IMR-90 (cell line): ENCODE data around the gene SCARF1. TPM values are rescaled to one million over a fixed set of nuclear protein-coding genes. Genes with fewer than 3 reads are reported as not detected.

Experiments
- ATAC-seq: fragments of 200-7000 bp; cut with Tn5 transposase; 2 replicates; pipeline ENCODE4 v1.9.1; 2020; ENCODE audit warnings: low read depth, mild to moderate bottlenecking, moderate library complexity
- BruUV-seq: library from RNA; stranded (reverse); fragments of 400-500 nt; replicated peaks from 2 replicates; lab custom pipeline; 2021; lab: Mats Ljungman, UMichigan
- CTCF ChIA-PET: fragments of 300-600 bp; formaldehyde crosslinking; extraction: SDS; loops from one replicate; lab custom pipeline; 2021; ENCODE audit warnings: antibody characterized with exemption; lab: Yijun Ruan, JAX
- POLR2A ChIA-PET: fragments of 300-600 bp; sonication (Branson Sonifier 250); formaldehyde crosslinking; loops from one replicate; lab custom pipeline; 2022; ENCODE audit warnings: antibody characterized with exemption; ENCODE audit not compliant: unreplicated experiment; lab: Charles Lee
- DNase-seq: peaks from one replicate; pipeline ENCODE4 v3.0.0; 2013
- H2AFZ ChIP-seq: replicated peaks from 2 replicates; pipeline ENCODE3; 2013; ENCODE audit warnings: low read length, mild to moderate bottlenecking; ENCODE audit not compliant: poor library complexity
- H2AK5ac ChIP-seq: 2 replicates; pipeline ENCODE4 v1.6.1; 2013; ENCODE audit warnings: low read depth, low read length, inconsistent platforms
- H2AK9ac ChIP-seq: replicated peaks from 2 replicates; pipeline ENCODE3; 2013; ENCODE audit warnings: mild to moderate bottlenecking, low read depth, low read length, moderate library complexity; ENCODE audit not compliant: poor library complexity
- H2BK120ac ChIP-seq: 2 replicates; pipeline ENCODE4 v1.6.1; 2013; ENCODE audit warnings: low read depth, low read length, inconsistent platforms
- H2BK15ac ChIP-seq: 3 replicates; pipeline ENCODE4 v1.6.1; 2013; ENCODE audit warnings: low read depth, low read length, inconsistent platforms
- H2BK20ac ChIP-seq: 2 replicates; pipeline ENCODE4 v1.6.1; 2013; ENCODE audit warnings: low read depth, mild to moderate bottlenecking, inconsistent platforms, low read length, moderate library complexity
- H2BK5ac ChIP-seq: 2 replicates; pipeline ENCODE4 v1.6.1; 2013; ENCODE audit warnings: mild to moderate bottlenecking, low read depth, low read length, inconsistent platforms; ENCODE audit not compliant: poor library complexity, severe bottlenecking
- H3K14ac ChIP-seq: replicated peaks from 2 replicates; pipeline ENCODE4 v1.6.1; 2013; ENCODE audit warnings: low read depth, low read length, inconsistent platforms
- H3K18ac ChIP-seq: 2 replicates; pipeline ENCODE4 v1.6.1; 2013; ENCODE audit warnings: low read depth, low read length, control low read depth
- H3K23ac ChIP-seq: 2 replicates; pipeline ENCODE4 v1.6.1; 2013; ENCODE audit warnings: low read depth, low read length, inconsistent platforms
- H3K27ac ChIP-seq: 2 replicates; pipeline ENCODE4 v1.5.1; 2013; ENCODE audit warnings: mild to moderate bottlenecking, control low read depth, low read length; ENCODE audit not compliant: insufficient read depth
- H3K27me3 ChIP-seq: 2 replicates; pipeline ENCODE4 v1.6.1; 2013; ENCODE audit warnings: low read length; ENCODE audit not compliant: control insufficient read depth, insufficient read depth
- H3K36me3 ChIP-seq: 2 replicates; pipeline ENCODE4 v1.6.1; 2013; ENCODE audit warnings: low read length, mixed read lengths; ENCODE audit not compliant: control insufficient read depth, insufficient read depth
- H3K4ac ChIP-seq: 2 replicates; pipeline ENCODE4 v1.6.1; 2013; ENCODE audit warnings: low read depth, low read length, inconsistent platforms
- H3K4me1 ChIP-seq: 2 replicates; pipeline ENCODE4 v1.6.1; 2013; ENCODE audit warnings: low read length, mixed read lengths; ENCODE audit not compliant: control insufficient read depth, insufficient read depth
- H3K4me2 ChIP-seq: 2 replicates; pipeline ENCODE4 v1.6.1; 2013; ENCODE audit warnings: low read depth, mild to moderate bottlenecking, control low read depth, low read length, moderate library complexity
- H3K4me3 ChIP-seq: 2 replicates; pipeline ENCODE4 v1.5.1; 2013; ENCODE audit warnings: low read depth, mild to moderate bottlenecking, control low read depth, low read length, moderate library complexity; ENCODE audit not compliant: insufficient read depth
- H3K56ac ChIP-seq: 2 replicates; pipeline ENCODE4 v1.6.1; 2013; ENCODE audit warnings: low read length, inconsistent platforms; ENCODE audit not compliant: insufficient read depth; ENCODE audit errors: extremely low read depth
- H3K79me1 ChIP-seq, 2 experiments: 2 replicates each; pipeline ENCODE4 v1.6.1; 2013; ENCODE audit warnings: low read length in 2 of 2, inconsistent platforms in 1 of 2, low read depth in 1 of 2
- H3K9ac ChIP-seq: 2 replicates; pipeline ENCODE4 v1.6.1; 2013; ENCODE audit warnings: low read depth, low read length, control low read depth
- H3K9me1 ChIP-seq: 2 replicates; pipeline ENCODE4 v1.6.1; 2013; ENCODE audit warnings: low read length, inconsistent platforms; ENCODE audit not compliant: insufficient read depth
- H3K9me3 ChIP-seq: 2 replicates; pipeline ENCODE4 v1.6.1; 2013; ENCODE audit warnings: low read length; ENCODE audit not compliant: control insufficient read depth, insufficient read depth
- H4K20me1 ChIP-seq: 2 replicates; pipeline ENCODE4 v1.6.1; 2013; ENCODE audit warnings: low read length, inconsistent platforms; ENCODE audit not compliant: insufficient read depth
- H4K5ac ChIP-seq: 2 replicates; pipeline ENCODE4 v1.6.1; 2013; ENCODE audit warnings: mild to moderate bottlenecking, low read depth, low read length, control low read depth
- H4K8ac ChIP-seq, 2 experiments: 2 replicates each; pipeline ENCODE4 v1.6.1; 2013; ENCODE audit warnings: low read depth in 2 of 2, low read length in 2 of 2, control low read depth in 1 of 2, inconsistent platforms in 1 of 2
- H4K91ac ChIP-seq: 2 replicates; pipeline ENCODE4 v1.6.1; 2013; ENCODE audit warnings: low read depth, low read length, inconsistent platforms; ENCODE audit not compliant: insufficient read depth
- BHLHE40 ChIP-seq: fragments of 150-350 bp; IDR thresholded peaks from 2 replicates; pipeline ENCODE4 v1.6.1; 2016; ENCODE audit warnings: mild to moderate bottlenecking, low read depth, low read length
- CEBPB ChIP-seq: IDR thresholded peaks from 2 replicates; pipeline ENCODE4 v1.6.1; 2012; ENCODE audit warnings: low read depth, low read length, improper control_type of control experiment
- MXI1 ChIP-seq: IDR thresholded peaks from 2 replicates; pipeline ENCODE4 v1.6.1; 2012; ENCODE audit warnings: low read depth, mild to moderate bottlenecking, low read length, moderate library complexity, borderline replicate concordance
- NFE2L2 ChIP-seq: fragments of 150-350 bp; IDR thresholded peaks from 2 replicates; pipeline ENCODE4 v1.6.1; 2016; ENCODE audit warnings: low read depth, mild to moderate bottlenecking, low read length
- RAD21 ChIP-seq: IDR thresholded peaks from 2 replicates; pipeline ENCODE4 v1.6.1; 2012; ENCODE audit warnings: low read length, improper control_type of control experiment
- RFX5 ChIP-seq: IDR thresholded peaks from 2 replicates; pipeline ENCODE4 v1.8.0; 2012; ENCODE audit warnings: low read depth, mild to moderate bottlenecking, low read length, moderate library complexity
- WGBS, 2 experiments: methylation state at CpG; one replicate each; pipeline versions ENCODE4 v1.1.5 to v1.1.7; 2013; ENCODE audit warnings: missing lambda C conversion rate in 2 of 2; ENCODE audit not compliant: insufficient read length in 1 of 2; ENCODE audit errors: extremely low coverage in 2 of 2; 5-methylcytosine and 5-hydroxymethylcytosine counted together
- dilution Hi-C: fragments of 300-500 bp; cut with HindIII; formaldehyde crosslinking; loops from one replicate; pipeline ENCODE4 v1.14.3; 2018; ENCODE audit warnings: low sequenced_read_pairs; ENCODE audit not compliant: unreplicated experiment
- in situ Hi-C: fragments of 300-500 bp; cut with MboI; formaldehyde crosslinking; loops from 3 replicates; pipeline ENCODE4 v1.14.3; 2019; ENCODE audit warnings: low sequenced_read_pairs, inconsistent platforms, mixed read lengths
- intact Hi-C: fragments of 100-400 bp; cut with micrococcal nuclease; formaldehyde crosslinking; loops from 2 replicates; pipeline ENCODE4 v1.10.0; 2022
- polyA plus RNA-seq, 3 experiments: library from polyadenylated mRNA; depleted of rRNA; stranded (reverse); fragments of >200 nt; gene quantifications; 2 replicates each; pipeline ENCODE4 v1.2.3, GENCODE V29; 2012; ENCODE audit warnings: low replicate concordance in 1 of 3
- total RNA-seq: library from RNA; depleted of rRNA; stranded (reverse); fragments of >200 nt; gene quantifications from 2 replicates; pipeline ENCODE4 v1.2.3, GENCODE V29; 2012

The SCARF1 gene
- total and polyA plus RNA-seq, 2 of the 4 experiments (the other 2 are of a cell fraction), result 0.18 to 0.43 TPM

- H3K36me3 ChIP-seq, result no peaks in the 10 kb centered on the region
- dilution Hi-C loops, result no loop called here
- H3K9me3 ChIP-seq, result no peaks in the 10 kb centered on the region
- H3K4ac ChIP-seq, result no peak overlapping the region
- H3K18ac ChIP-seq, result no peak overlapping the region
- no peak for ATAC-seq
- 100% methylated on average over 4 of the region's 15 CpGs; no CpG with 5 or more reads in 1 of the 2 experiments for WGBS, 2 experiments
- intact Hi-C loops, result no loop called here
- no peak overlapping the region for H3K27ac ChIP-seq
- H4K91ac ChIP-seq, result no peak overlapping the region
- TF ChIP-seq CEBPB, result no peak
- no peak for TF ChIP-seq RAD21
- TF ChIP-seq BHLHE40, result no peak
- no peak for TF ChIP-seq RFX5
- TF ChIP-seq NFE2L2, result no peak
- TF ChIP-seq MXI1, result no peak
- H3K23ac ChIP-seq, result no peak overlapping the region
- H3K9me1 ChIP-seq, result no peaks in the 10 kb centered on the region
- no peak overlapping the region for H3K56ac ChIP-seq
- H4K8ac ChIP-seq, result no peak overlapping the region
- H3K9ac ChIP-seq, result no peak overlapping the region
- no peak overlapping the region for H4K5ac ChIP-seq
- H2BK15ac ChIP-seq, result no peak overlapping the region
- no peak overlapping the region for H2AK9ac ChIP-seq
- H2AFZ ChIP-seq, result no peak overlapping the region
- in situ Hi-C loops, result no loop called here
- H2BK120ac ChIP-seq, result no peak overlapping the region
- H2BK5ac ChIP-seq, result no peak overlapping the region
- no peaks in the 10 kb centered on the region; the same call in 1 of the 2 replicates for H3K27me3 ChIP-seq
- no peak overlapping the region for H2BK20ac ChIP-seq
- ChIA-PET CTCF (interaction anchor here (0.9 kb wide), 1 partner anchor 11 kb away, joined by 5 read pairs; no protein-coding TSS in a partner anchor), POLR2A (no interaction called here)
- DNase-seq, result no peak
- no peaks in the 10 kb centered on the region for H3K4me1 ChIP-seq
- BruUV-seq, result no TSS peak
- no peak overlapping the region for H2AK5ac ChIP-seq
- no peaks in the 10 kb centered on the region for H4K20me1 ChIP-seq
- H3K4me2 ChIP-seq, result no peak overlapping the region
- H3K79me1 ChIP-seq, result no peaks in the 10 kb centered on the region
- H3K14ac ChIP-seq, result no peak overlapping the region
- H3K4me3 ChIP-seq, result no peak overlapping the region
Measured at GRCh38 chr17:1636732-1637285, 8.7 kb downstream of the SCARF1 start.
